Stimulated activated CD8-positive, alpha-beta memory T cell treated with anti-CD3 and anti-CD28 coated beads, Interleukin-12 subunit alpha, Interleukin-12 subunit beta, amount 100 ng/mL, for 1 hour (primary cell): Measurements from ENCODE around the gene LCE7A.
A peak's percentile ranks its signal among the peaks of the same experiment; 100 is the strongest.

Experiments used
- DNase-seq: peaks from one replicate; pipeline ENCODE4 v3.0.0-alpha.2; 2020; ENCODE audit warnings: low read depth

The LCE7A gene, protein sequence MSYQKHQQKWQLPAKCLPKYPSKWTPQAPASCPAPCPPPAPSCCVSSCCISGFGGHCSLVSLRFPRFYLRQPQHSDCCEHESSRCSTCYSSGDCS

DNA sequence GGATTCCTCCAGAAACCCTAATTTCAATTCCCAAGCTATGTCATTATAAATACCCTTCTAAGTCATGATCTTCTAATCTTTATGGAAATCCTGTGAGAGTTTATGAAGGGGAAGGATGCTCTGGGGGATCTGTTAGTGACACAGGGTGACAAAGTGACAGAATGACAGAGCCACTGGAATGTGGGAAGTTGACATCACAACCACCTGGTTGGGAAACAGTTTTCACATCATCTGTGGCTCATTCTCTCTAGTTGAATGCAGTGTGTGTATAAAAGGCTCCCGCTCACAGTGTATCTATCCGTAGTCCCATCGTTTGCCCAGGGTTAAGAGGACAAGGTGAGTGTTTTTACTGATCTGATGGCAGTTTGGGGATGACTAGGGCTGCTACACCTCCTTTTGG, at the start of gene LCE7A:
Gene LCE7A (plus strand): TSS at position 301 of the 400 bp plus-strand sequence. CDS start 702 bp downstream, outside the sequence.
- DNase-seq: no peak

DNA sequence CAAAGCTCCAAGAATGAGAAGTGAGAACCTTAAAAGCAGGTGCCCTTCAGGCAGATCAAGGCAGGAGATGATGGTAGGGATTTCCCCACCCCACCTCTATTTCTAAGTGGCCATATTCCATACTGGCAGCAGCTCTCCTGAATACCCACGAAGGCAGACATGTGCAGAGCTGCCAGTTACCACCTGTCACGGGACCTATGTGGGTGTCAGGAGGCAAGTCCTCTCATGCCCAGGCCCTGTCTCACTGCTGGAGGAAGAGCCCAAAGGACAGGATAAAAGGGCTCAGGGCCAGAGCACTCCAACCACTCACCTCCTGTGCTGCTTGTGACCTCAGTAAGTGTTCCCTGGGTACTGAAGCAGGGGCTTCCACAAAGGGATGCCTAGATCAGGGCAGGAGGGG, 48.7 kb upstream of the LCE7A start:
- no peak for DNase-seq

DNA sequence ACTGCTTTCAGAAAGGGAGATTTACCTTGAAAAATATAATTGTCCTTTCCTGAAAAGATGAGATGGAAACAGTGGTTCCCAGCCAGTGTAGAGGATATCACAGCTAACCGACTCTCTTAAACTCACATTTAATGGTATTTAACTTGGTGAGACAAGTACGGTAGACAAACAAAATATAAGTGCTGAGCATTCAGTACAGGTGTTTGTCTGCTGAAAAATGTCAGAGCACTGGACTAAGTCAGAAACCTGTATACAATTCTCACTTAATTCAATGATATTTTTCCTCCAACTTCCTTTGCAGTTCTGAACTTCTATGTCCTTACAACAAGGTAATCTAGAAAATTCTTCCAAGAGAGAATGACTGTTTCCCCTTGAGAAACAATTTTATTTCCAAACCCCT, 48.1 kb upstream of the LCE7A start, which contains the start of gene LCE1B:
Gene LCE1B (plus strand): TSS at position 301 of the 400 bp plus-strand sequence. CDS start 476 bp downstream, outside the sequence.
- no peak for DNase-seq

DNA sequence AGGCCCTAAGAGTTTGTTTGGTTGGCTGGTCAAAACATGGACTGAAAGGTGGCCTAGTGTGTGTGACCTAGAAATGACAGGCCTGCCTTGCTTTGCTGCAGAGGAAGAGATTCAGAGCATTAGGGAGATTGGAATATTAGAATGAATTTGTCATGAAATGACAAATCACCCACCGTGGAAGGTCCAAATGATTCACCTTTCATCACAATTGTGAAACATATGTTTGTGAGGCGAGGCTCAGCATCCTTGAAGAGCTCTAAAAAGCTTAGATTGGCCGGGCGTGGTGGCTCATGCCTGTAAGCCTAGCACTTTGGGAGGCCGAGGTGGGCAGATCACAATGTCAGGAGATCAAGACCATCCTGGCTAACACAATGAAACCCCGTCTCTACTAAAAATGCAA, 42.5 kb upstream of the LCE7A start:
- no peak for DNase-seq

DNA sequence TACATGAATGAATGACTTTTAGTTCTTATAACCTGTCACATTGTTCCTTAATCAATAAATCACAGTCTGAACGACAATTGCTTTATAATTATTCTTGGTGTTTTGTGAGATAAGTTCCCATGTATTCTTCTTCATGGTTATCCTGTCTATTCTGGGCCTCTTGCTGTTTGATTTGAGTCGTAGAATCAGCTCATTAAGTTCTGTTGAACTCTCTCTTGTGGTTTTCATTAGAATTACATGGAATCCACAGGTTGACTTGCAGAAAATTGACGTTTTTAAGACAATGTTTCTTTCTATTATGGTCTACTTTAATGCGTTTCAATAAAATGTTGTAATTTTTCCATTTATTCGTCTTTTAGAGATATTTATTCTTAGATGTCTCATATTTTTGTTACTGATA, 36.5 kb upstream of the LCE7A start:
- DNase-seq: no peak

DNA sequence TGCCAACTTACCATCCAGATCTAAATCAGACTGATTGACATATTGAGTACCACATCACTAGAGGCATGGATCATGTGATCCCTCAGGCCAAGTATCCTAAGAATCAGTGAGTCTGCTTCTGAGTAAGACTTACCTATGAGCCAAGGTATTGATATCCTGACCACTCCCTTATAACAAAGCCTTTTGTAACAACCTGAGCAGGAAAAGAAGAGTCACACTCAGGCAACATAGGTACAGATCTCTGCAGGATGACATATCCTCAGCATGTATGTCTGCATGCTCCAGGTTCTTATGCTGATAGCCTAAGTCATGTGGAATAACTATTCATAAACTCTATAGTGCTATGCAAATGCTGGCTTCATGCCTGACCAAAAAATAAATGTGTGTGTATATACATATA, 34.8 kb upstream of the LCE7A start:
- DNase-seq: no peak

DNA sequence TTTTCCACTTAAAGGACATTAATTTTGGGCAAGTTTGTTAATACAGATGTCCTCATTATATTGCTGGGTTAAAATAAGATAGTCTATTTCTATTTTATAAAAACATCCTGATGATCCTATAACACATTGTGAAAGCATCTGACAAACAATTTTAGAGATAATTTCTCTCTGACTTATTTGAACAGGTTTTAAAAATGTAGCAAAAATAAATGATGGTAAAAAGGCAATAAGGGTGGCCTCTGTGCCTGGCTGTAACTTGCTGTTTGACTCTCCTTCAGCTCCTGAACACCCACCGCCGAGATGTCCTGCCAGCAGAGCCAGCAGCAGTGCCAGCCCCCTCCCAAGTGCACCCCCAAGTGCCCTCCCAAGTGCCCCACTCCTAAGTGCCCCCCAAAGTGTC, 32.6 kb upstream of the LCE7A start, which contains the start of gene LCE1A:
Gene LCE1A (plus strand): TSS at position 301 of the 400 bp plus-strand sequence. CDS start 0 bp downstream, at position 301.
- no peak for DNase-seq

DNA sequence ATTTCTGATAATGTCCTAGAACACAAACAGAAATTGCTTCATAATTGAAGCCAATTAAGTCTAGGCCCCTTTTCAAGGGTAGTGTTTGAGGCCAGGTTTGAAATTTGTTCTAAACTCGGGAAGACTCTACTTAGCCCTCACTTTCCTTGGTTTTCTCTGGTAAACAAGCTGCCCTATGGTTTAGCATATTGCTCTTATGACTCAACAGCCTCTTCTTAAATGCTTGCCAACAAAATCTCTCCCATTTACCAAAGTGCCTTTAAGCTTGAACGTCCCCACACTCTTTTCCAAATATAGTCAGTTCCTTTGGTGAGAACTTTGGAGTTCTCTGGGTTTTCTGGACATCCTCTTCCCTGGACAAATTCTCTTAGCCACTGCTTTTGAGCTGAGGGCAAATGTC, 22.9 kb upstream of the LCE7A start:
- no peak for DNase-seq

DNA sequence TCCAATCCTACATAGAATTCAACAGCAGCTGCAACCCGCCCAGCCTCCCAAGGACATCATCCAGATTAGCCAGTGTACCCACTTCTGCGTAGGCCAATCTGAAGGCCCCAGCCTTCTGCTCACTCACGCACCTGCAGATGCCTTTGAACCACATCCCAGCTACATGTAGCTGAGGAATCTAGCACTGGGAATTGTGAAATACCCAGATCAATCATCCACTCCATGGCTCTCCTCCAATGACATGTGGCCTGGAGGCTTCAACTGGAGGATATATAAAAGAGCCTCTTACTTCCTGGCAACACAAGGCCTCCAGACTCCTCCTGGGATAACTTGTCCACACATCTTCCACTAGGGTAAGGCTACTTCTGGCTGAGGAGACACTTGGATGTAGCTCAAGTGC, 17.2 kb upstream of the LCE7A start, which contains the start of gene LCE6A:
Gene LCE6A (plus strand): TSS at position 301 of the 400 bp plus-strand sequence. CDS start 665 bp downstream, outside the sequence.
- DNase-seq: no peak

DNA sequence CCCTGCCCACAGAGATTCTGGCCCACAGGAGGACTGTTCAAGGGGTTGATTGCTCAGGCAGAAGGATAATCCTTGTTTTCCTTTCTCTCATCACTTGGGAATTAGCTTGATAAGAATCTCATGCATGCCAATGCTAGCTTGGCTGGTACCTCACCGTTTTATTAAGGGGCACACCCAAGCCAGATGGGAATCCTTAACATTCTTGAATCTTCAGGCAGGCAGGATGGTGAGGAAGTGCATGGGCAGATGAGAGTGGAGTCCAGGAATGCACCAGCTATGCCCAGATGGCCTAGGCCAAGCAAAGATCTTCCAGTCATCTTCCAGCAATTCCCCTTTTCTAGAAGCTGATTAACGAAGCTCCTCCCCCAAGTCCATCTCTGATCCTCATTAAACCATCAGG, 4.1 kb upstream of the LCE7A start:
- no peak for DNase-seq

DNA sequence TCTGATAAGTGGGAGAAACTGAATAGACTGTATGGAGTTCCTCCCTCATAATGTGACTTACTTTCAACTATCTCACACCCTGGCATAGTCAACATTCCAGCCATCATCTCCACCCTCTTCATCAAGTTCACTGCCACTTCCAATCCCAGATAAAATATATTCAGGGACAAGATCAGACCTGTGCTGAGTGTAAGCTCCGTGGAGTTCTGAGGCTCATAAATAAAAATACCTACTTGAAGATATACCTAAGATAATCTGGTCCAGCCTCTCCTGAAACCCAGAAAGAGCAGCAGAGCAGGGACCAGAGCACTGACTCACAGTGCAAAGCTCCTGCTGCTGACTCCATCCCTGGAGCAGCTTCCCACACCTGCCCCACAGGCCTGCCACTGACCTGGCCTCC, 1.7 kb upstream of the LCE7A start:
- no peak for DNase-seq

DNA sequence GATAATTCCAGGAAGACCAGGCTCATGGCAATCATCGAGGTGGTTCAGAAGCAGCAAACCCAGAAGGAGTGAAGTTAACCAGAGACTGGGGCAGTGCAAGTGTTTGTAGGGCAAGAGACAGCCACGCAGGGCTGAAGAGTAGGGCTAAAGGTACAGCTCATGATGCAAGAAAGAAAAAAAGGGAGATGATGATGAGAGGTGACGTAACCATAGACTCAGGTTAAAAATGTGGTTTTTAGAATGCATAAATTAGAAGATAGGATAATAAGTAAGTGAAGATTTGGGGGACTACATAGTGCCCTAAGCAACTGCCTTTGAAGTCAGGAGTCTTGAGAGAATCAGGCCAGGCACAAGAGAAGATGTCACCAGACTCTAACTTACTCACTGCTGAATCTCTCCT, 333 bp downstream of the LCE7A start:
- no peak for DNase-seq

DNA sequence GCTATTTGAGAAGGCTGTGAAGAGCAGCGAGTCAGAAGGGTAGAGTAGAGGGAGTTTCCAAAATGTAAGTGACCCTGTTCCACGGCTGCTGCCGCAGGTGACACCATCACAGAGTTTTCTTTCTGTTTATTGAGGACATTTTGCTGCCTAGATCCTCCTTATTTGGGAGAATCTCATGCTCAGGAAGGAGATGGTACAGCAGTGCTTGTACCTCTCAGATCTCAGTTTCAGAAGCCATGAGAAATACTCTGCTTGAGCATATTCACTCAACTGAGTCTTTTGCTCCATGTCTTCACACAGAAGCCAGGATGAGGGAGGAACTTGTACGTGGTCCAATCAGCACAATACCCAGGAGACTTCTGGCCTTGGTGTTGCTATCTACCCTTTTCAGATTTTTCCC, 1.6 kb downstream of the LCE7A start:
- DNase-seq: no peak

DNA sequence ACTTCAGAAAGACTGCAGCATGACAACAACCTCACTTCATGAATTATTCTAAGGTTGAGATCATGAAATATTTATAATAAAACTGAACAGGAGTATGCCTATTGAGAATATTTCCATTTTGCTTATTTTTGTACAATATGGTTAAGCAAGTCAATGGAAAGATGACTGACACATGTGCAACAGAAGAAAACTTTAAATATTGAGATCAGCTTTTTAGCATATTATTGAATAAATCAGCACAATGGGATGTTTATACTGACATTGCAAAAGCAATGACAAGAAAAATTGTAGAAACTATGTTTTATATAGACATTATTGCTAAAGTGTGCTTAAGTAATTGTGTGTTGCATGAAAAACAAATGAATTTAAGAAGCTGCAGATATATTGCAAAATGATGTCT, 4.6 kb downstream of the LCE7A start:
- DNase-seq: no peak

DNA sequence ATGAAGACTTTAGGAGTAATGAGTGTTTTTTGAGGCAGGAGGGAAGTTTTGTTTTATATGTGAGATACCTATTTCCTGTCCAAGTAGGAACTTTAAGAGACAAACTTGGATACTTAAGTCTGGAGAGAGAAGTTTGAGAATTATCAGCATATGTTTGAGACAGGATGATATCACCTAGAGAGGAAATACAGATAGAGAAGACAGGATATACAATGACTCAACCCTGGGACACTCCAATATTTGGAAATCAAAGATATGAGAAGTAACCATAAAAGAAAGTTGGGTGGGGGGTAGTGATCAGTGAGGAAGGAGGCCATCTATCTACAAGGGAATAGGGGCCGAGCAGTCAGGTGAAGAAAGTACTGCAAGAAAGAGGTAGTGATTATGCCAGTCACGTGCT, 6.5 kb downstream of the LCE7A start:
- DNase-seq: no peak

DNA sequence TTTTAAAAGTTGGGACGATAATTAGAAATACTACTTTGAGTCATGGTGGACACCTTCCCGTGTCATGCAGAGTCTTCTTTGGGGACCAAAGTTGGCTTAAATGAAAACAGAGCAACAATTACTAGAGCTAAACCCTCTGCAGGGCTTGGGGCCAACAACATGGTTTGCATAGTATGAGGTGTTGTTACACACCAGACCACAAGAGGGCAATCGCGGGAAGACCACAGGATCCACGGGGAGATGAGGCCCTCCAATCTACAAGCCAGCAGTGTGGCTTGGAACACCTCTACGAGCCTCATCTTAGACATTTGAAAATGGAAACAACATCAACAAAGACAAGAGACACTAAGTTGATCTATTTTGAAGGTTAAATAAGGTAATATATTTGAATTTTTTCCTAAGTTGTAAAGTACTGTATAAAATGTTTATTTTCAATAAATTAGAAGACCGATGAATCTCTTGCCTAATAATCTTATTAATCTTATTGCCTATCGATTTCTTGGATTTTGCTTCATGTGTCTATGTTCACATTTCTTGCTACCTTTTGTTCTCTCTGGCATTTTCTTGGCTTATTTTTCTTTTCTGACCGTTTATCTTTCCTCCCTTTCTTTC, 10.1 kb downstream of the LCE7A start:
- peak; percentile 38 for DNase-seq

DNA sequence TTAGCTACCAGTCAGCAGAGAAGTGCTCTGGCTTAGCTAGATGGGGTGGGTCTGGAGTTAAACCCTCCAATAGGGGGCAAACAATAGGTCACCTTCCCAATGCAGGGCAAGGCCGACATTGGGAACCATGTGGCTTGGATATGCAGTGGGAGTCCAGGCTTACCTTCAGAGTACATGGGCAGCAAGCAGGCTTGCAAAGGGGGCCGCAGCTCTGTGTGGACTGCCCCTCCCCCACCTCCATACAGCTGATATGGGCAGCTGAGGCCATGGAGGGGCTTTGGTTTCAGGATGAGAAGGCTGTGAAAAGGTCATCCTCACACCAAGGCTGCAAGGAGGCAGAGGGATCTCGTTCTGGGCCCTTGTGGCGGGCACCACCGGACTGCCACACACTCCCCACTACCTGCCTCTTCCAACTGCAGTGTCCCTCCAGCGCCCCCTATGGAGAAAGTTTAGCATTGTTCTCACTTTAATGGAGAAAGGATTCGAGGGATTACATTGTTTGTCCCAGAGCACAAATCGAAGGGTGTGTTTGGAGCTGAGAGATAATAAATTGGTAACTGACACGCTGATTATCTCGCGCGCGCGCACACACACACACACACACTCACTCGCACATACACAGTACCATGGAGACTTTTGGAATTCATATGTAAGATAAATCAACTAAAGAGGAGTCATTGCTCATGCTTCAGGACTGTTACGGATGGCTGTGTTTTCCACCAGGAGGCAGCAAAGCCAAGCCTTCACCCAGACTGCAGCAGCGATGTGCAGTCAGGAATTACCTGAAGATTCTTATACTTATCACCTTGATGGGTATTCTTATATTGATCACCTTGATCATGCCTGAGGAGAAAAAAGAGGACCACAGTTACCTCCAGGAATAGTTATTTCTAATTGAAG, 11.3 kb downstream of the LCE7A start:
- no peak for DNase-seq

DNA sequence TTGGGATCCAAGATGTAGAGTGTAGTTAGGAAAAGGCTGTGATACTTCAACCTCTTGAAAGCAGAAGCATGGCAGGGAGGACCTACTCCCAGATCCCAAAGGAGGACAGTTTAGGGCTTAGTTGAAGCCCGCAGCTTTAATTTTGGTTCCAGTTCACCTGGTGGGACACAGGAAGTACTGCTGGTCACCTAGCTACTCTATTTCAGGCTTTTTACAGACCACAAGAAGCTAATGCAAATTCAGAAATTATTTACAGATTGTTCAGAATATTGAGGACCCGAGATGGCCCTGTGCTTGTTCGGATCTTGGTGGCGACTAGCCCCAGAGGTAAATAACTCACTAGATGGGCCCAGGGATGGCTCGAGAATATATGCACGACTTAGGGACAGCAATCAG, 11.9 kb downstream of the LCE7A start:
- DNase-seq: no peak

DNA sequence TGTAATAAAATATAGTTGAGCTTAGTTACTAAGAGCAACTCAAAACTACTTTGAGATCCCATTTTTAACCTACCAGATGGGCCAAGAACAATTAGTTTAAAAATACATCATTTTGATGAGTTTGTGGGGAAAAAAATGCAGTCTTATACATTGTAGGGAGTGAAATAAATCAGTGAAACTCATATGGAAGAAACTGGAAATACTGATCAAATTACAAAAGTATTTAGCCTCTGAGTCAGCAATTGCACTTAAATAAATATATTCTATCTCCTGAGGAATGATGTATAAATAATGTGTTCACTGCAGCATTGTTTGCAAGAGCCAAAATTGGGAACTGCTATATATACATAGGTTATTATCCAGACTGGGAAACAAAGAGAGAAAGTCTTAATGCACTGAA, 13.7 kb downstream of the LCE7A start:
- DNase-seq: no peak

DNA sequence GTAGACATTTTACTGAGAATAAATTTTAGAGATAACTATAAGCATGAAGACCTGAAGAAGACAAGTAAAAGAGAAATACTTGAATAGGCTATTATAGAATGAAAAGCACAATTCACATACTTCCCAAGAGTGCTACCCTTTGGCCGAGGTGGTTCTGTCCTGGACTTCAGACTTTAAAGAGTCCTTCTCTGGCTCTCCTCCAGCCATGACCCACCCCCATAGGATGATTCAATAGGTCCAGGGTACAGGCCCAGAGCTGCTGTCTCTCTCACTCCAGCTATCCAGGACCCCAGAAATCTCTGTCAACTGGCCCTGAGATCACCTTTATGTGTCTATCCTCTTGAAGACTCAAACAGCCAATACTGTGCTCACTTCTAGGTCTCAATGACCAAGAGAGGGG, 17.0 kb downstream of the LCE7A start:
- no peak for DNase-seq

DNA sequence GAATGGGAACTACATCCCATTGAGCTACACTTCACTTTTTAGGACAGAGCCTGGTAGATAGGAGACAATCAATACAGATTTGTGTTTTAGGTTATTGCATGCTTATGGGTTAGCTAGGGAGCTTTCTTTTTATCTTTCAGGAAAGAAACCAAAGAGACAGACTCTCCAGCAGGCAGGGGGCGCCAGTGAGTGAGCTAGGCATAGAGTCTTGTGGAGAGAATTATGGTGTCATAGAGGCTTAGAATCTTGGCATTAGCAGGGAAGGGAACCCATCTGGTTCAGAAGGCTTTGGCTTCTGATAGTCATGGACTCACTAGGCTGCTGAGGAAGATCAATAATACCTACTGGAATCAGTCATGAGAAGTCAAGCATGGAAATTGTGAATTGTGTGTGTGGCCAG, 18.2 kb downstream of the LCE7A start, which contains the start of gene SMCP:
Gene SMCP (plus strand): TSS at position 281 of the 400 bp plus-strand sequence. CDS start 6,101 bp downstream, outside the sequence.
- no peak for DNase-seq

DNA sequence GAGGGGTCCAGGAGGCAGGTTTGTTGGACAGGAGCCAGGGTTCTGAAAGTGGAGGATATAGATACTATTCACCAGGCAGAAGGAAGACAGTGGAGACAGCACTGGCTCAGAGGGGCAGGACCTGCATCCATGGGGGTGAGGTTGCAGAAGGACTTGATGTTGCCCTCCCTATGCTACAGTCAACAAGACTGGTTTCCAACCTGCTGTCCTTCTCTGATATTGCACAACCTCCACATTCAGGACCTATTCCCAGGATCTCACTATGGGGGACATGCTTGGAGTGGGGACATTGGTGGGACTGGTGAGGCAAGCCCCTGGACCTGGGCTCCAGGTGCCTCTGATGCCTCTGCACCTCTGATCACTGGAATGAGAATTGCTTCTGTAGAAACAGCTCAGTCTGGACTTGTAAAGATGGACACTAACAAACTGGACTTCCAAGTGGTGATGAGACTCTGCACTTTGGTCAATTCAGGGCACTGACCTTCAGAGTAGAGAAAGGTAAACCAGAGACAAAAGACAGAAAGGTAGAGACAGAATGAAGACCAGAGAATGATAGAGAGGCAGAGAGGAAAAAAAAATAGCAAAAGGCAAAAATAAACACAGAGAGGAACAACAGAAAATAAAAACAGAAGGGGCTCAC, 19.9 kb downstream of the LCE7A start:
- DNase-seq: no peak
